ENCODE results near the gene SLC22A17.

SLC22A17 gene

GRCh38 chr14:23360496-23360895 lies 7.8 kb upstream of the SLC22A17 start:
- no peak for DNase-seq

DNA sequence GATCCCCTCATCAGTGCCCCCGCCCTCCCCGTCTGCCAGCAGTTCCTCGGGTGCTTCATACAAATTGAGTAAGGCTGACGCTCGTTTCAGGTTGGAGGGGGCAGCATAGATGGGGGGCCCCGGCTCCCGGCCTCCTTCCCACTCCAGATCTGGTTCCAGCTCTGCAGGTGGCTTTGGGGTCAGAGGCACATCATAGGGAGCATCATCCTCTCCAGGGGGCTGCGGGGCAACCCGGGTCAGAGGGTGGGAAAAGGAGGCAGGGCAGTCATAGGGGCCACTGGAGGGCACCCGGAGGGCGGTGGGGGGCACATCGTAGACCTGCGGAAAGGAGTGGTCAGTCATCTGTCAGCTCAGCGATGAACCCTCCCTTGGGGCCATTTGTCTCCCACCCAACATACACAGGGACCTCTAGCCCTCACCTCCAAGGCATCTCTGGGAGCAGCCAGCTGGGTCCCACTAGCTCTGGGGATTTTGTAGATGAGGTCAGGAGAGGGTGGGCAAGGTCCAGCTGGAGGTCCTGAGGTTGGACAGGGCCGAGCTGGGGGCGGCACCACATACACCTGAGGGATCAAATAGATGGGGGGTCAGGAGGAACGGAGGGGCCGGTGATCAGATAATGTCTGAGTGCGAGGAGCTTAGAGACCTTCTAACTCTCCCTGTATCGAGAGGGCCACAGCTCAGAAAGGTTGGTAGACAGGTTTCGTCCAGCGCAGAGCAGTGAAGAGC lies 7.2 kb upstream of the SLC22A17 start:
- no peak for DNase-seq

DNA sequence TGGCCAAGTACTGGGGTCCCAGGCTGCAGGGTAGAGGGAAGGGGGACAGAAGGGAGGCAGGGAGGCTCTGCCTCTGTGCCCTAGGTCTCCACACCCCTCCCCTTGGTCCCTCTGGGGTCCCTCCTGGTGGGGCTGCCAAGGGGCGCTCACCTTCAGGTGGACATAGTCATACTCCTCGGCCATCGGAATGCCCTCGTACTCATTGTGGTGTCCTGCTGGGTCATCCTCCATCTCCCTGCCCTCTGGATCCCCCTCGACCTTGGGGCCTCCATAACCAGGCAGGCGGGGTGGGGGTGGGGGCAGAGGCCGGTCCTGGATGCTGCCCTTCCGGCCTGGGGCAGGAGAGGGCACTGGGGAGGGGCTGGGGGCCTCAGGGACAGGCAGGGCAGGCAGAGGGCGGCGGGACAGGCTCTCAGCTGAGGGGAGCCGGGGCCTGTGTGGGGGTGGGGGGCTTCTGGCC lies 6.5 kb upstream of the SLC22A17 start:
- DNase-seq, result no peak

DNA sequence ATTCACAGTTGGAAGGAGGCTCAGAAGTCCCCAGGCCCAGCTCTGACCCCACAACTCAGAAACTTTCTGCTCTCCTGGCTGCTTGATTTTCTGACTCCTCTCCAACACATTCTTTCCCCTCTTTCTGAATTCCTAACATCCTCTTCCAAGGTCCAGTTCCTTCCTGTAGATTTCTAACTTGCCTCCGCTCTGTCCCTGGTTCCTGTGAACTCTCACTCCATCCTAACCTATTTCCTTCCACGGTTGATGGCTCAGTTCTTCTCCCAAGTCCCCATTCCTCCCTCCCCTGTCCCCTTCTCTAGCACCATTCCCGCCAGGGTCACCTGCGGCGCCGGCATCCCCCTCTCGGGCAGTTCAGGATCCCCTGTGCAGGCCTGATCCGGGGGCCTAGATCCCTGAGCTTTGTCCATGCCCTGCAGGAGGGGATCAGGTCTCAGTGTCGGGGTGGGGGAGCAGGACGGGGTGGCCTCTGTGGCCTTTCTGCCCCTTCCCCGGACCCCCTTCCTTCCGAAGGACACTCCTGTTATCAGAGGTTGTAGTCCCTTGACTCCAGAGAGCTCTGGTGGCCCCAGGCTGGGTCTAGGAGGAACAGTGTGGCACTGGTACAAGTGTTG lies 6.0 kb upstream of the SLC22A17 start:
- no peak for DNase-seq

GRCh38 chr14:23358042-23358441 lies 5.4 kb upstream of the SLC22A17 start:
- DNase-seq, result no peak

DNA sequence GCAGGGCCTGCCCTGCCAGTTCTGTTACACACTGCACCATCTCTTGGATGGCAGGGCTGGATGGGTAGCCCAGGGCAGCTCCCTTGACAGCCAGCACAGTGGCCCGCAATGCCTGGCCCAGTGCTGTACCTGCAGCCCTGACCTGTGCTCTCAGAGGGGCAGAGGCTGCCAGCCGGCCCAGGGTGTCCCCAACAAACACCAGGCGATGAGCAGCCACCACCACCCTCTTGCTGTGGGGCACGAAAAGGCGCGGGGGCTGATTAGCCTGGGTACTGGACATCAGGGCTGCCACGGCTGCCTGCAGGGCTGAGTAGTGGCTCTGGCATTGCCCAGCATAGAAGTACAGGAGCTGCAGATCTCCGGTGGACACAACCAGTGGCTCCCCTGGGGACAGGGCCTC lies 4.6 kb upstream of the SLC22A17 start:
- no peak for DNase-seq

- DNase-seq, result no peak
Measured at GRCh38 chr14:23356662-23357061, 4.0 kb upstream of the SLC22A17 start.

GRCh38 chr14:23355871-23356435 lies 3.3 kb upstream of the SLC22A17 start:
- DNase-seq, result no peak

- DNase-seq, result no peak
Measured at GRCh38 chr14:23354990-23355389, 2.3 kb upstream of the SLC22A17 start.

DNA sequence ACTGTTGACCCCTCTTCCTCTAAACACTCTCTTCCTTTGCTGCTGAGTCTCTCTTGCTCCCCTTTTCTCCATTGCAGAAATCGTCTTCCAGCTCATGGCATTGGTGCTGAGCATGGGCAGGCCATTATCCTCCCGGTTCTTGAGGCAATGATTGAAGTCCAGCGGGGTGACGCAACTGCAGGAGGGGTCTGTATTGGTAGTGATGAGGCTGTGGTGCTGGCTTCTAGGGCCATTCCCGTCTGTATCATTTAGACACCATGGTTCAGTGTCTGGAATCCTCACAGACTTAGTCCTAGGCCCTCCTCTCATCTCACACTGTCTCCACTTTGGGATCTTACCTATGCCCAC lies 720 bp upstream of the SLC22A17 start:
- DNase-seq, result no peak

GRCh38 chr14:23351681-23352505 lies 794 bp downstream of the SLC22A17 start:
- DNase-seq, result no peak

GRCh38 chr14:23349156-23349845 lies 3.4 kb downstream of the SLC22A17 start:
- DNase-seq, result no peak

- no peak for DNase-seq
Measured at GRCh38 chr14:23348297-23348655, 4.4 kb downstream of the SLC22A17 start.

GRCh38 chr14:23347406-23348296 lies 5.0 kb downstream of the SLC22A17 start:
- DNase-seq, result no peak

DNA sequence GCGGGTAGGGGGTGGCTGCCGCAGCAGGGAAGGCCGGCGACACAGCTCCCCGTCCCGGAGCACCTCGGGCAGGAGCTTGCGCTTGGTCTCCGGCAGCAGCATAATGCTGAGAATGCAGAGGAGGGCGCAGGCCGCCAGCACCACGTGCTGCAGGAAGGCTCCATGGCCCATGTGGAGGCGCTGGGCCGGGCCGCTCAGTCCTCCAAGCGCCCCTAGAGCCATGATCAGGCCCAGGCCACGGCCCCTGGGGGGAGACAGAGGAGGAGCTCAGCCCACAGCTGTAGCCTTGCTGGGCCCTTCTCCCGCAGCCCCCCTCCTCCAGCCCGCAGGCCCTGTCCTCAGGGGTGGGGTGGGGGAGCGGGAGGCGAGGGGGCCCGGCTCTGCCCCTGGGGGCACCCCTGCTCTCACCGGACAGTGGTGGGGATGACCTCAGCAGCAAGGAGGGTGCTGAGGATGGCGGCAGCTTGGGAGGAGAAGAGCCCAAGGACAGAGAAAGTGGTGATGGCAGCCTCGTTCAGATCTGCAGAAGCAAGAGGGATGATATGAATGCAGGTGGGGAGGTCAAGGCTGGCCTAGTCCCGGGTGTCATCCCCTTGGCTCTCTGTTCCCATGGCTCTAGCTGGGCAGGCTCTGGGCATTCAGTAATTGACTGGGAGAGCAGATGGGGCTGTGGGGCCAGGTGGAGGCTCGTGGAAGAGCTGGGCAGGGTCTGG lies 5.8 kb downstream of the SLC22A17 start:
- no peak for DNase-seq

GRCh38 chr14:23345987-23346692 lies 6.5 kb downstream of the SLC22A17 start:
- no peak for DNase-seq

GRCh38 chr14:23344481-23344880 lies 8.2 kb downstream of the SLC22A17 start:
- no peak for DNase-seq

GRCh38 chr14:23339506-23340268 lies 13.0 kb downstream of the SLC22A17 start:
- DNase-seq, result no peak

GRCh38 chr14:23335623-23336022 lies 17.1 kb downstream of the SLC22A17 start:
- DNase-seq, result no peak
